A549 (cell line): ENCODE results near the gene HGF.

Source experiments
- BHLHE40 ChIP-seq: IDR thresholded peaks from 2 replicates; pipeline ENCODE4 v1.6.1; 2012; ENCODE audit warnings: low read depth, low read length, inconsistent platforms
- CBX2 ChIP-seq: fragments of 200-600 bp; sonication (generic); IDR thresholded peaks from 2 replicates; pipeline ENCODE4 v1.6.1; 2016; ENCODE audit warnings: low read depth, mild to moderate bottlenecking, borderline replicate concordance
- EP300 ChIP-seq, 2 experiments: fragments of >200 bp; sonication (Bioruptor Twin); formaldehyde crosslinking; IDR thresholded peaks; 2 replicates in 1 of 2; 3 replicates in 1 of 2; pipeline ENCODE4 v1.6.1; 2016 to 2017
- GATA3 ChIP-seq: IDR thresholded peaks from 2 replicates; pipeline ENCODE4 v1.6.1; 2012; ENCODE audit warnings: borderline replicate concordance
- POLR2A ChIP-seq: IDR thresholded peaks from 2 replicates; pipeline ENCODE4 v1.6.1; 2012; ENCODE audit warnings: mild to moderate bottlenecking, low read length
- RAD21 ChIP-seq, 2 experiments: fragments of >200 bp in 1 of 2; sonication (Bioruptor Twin) in 1 of 2; formaldehyde crosslinking in 1 of 2; IDR thresholded peaks in 1 of 2; conservative IDR thresholded peaks in 1 of 2; 2 replicates in 1 of 2; 3 replicates in 1 of 2; pipeline ENCODE4 v1.6.1; 2012 to 2018; ENCODE audit warnings: inconsistent platforms in 1 of 2
- ZC3H11A ChIP-seq: fragments of 450-650 bp; IDR thresholded peaks from 2 replicates; pipeline ENCODE4 v1.6.1; 2014; ENCODE audit warnings: antibody characterized with exemption, mild to moderate bottlenecking
- TF ChIP-seq, protein P1 (sequence below): fragments of >200 bp; sonication (Bioruptor Twin); formaldehyde crosslinking; IDR thresholded peaks from 2 replicates; pipeline ENCODE4 v1.6.1; 2016
- TF ChIP-seq, protein P2 (sequence below): fragments of 150-350 bp; IDR thresholded peaks from 2 replicates; pipeline ENCODE4 v1.6.1; 2014; ENCODE audit warnings: low read depth, mild to moderate bottlenecking, low read length
- TF ChIP-seq, protein P3 (sequence below): fragments of >200 bp; sonication (Bioruptor Twin); formaldehyde crosslinking; IDR thresholded peaks from 3 replicates; pipeline ENCODE4 v1.5.1; 2016
- TF ChIP-seq, protein P4 (sequence below): IDR thresholded peaks from 2 replicates; pipeline ENCODE4 v1.6.1; 2012
- TF ChIP-seq, protein P5 (sequence below): IDR thresholded peaks from 2 replicates; pipeline ENCODE4 v1.6.1; 2012; ENCODE audit warnings: low read depth, borderline replicate concordance

DNA sequence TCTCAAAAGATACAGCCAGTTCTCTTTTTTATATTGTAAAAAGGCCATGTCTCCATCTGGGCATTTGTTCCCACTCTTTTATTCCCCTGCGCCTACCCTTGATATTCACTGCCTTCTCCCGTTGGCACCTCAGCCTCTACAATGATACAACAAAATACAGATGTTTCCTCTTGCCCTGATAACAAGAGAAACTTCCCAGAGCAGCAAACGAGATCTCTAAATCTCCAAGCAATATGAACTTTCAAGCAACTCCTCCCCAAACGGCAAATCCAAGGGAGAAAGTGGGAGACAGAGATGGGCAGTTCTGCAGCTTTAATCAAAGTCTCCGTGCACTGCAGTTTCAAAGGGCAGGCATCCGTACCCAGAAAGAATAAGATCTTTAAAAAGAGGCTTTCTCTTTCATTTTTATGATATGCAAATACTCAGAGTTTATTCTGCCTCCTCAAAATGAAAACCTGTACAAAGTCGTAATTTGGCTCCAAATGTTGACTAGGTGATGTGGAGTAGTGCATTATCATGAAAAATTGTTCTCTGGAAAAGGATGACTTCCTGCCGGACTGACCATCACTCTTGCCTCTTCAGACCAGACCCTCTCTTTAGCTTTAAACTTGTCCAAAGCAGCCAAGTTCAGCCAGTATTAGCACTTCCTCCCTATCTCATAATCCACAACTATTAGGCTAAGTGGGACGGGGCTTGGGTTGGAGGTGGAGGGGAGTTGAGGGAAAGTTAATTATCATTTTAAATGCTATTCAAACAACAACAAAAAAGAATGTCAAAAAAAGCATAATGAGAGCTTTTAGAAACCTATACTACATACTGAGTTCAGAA lies 682 bp downstream of the HGF start:
- TF ChIP-seq EP300 (IDR thresholded peaks at IDR 0.05), result no peak
- TF ChIP-seq, protein P1, sequence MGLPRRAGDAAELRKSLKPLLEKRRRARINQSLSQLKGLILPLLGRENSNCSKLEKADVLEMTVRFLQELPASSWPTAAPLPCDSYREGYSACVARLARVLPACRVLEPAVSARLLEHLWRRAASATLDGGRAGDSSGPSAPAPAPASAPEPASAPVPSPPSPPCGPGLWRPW, result no peak
- TF ChIP-seq RAD21 (conservative IDR thresholded peaks at IDR 0.05 in 1 of 2, IDR thresholded peaks at IDR 0.05 in 1 of 2), result no peak
- TF ChIP-seq, protein P2, sequence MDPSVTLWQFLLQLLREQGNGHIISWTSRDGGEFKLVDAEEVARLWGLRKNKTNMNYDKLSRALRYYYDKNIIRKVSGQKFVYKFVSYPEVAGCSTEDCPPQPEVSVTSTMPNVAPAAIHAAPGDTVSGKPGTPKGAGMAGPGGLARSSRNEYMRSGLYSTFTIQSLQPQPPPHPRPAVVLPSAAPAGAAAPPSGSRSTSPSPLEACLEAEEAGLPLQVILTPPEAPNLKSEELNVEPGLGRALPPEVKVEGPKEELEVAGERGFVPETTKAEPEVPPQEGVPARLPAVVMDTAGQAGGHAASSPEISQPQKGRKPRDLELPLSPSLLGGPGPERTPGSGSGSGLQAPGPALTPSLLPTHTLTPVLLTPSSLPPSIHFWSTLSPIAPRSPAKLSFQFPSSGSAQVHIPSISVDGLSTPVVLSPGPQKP, result no peak
- TF ChIP-seq, protein P3, sequence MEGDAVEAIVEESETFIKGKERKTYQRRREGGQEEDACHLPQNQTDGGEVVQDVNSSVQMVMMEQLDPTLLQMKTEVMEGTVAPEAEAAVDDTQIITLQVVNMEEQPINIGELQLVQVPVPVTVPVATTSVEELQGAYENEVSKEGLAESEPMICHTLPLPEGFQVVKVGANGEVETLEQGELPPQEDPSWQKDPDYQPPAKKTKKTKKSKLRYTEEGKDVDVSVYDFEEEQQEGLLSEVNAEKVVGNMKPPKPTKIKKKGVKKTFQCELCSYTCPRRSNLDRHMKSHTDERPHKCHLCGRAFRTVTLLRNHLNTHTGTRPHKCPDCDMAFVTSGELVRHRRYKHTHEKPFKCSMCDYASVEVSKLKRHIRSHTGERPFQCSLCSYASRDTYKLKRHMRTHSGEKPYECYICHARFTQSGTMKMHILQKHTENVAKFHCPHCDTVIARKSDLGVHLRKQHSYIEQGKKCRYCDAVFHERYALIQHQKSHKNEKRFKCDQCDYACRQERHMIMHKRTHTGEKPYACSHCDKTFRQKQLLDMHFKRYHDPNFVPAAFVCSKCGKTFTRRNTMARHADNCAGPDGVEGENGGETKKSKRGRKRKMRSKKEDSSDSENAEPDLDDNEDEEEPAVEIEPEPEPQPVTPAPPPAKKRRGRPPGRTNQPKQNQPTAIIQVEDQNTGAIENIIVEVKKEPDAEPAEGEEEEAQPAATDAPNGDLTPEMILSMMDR, result no peak
- TF ChIP-seq CBX2, result no peak
- no peak for TF ChIP-seq BHLHE40
- no peak for TF ChIP-seq POLR2A
- TF ChIP-seq, protein P4, sequence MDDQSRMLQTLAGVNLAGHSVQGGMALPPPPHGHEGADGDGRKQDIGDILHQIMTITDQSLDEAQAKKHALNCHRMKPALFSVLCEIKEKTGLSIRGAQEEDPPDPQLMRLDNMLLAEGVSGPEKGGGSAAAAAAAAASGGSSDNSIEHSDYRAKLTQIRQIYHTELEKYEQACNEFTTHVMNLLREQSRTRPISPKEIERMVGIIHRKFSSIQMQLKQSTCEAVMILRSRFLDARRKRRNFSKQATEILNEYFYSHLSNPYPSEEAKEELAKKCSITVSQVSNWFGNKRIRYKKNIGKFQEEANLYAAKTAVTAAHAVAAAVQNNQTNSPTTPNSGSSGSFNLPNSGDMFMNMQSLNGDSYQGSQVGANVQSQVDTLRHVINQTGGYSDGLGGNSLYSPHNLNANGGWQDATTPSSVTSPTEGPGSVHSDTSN, result no peak
- TF ChIP-seq ZC3H11A, result no peak
- TF ChIP-seq, protein P5, sequence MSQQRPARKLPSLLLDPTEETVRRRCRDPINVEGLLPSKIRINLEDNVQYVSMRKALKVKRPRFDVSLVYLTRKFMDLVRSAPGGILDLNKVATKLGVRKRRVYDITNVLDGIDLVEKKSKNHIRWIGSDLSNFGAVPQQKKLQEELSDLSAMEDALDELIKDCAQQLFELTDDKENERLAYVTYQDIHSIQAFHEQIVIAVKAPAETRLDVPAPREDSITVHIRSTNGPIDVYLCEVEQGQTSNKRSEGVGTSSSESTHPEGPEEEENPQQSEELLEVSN, result no peak
- TF ChIP-seq GATA3, result no peak
